Left hindlimb (tissue), 1 donor: ENCODE measurements around the gene BSN.

ENCODE experiments used
- DNase-seq: peaks from one replicate; pipeline ENCODE4 v3.0.0-alpha.2; 2018

BSN gene

DNA sequence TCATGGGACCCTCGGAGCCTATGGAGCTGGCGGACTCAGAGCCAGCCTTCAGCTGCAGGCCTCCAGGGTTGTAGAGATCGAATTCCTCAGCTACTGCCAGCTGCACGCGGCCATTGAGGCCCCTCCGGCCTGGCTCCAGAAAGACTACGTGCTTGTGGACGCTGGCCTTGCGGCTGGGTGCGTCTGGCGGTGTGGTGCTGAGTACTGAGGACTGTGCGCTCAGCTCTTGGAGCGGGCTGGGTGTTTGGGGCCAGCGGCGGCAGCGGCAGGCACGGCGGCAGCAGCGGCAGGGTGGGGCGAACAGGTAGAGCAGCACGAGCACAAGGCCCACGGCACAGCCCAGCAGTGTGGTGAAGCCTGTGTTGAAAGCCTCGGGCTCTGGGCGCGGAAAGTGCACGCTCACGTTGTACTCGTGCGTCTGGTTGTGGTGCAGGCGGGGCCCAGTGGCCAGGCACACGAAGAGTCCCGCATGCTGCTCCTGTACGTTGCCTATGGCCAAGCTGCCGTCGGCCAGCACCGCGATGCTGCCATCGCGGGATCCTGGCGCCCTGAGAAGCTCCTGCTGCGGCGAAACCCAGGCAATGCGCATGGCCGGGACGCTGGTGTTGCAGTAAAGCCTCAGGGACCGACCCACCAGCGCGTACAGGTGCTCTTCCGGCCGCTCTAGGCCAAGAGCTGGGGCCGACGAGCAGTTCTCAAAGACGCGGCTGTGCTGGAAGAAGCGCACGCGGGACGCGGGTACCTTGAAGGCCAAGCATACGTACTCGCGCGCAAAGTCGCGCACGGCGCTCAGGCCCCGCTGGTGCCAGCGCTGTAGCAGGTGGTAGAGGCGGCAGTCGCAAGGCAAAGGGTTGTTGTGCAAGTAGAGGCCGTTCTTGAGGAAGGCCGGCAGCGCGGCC, 163.9 kb downstream of the BSN start:
- peak; percentile 30 for DNase-seq

DNA sequence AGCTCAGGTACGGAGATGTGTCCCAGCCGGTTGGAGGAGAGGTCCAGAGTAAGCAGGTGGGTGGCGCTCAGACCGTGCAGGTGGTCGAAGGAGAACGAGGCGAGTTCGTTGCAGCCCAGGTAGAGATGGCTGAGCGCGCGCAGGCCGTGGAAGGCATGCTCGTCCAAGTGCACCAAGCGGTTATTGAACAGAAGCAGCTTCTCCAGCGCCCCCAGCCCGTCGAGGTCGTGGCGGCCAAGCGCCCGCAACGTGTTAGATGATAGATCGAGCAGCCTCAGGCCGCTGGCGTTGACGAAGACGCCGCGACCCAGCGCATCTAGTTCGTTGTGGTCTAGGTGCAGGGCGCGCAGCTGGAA, 164.6 kb downstream of the BSN start:
- peak; percentile 42 for DNase-seq

DNA sequence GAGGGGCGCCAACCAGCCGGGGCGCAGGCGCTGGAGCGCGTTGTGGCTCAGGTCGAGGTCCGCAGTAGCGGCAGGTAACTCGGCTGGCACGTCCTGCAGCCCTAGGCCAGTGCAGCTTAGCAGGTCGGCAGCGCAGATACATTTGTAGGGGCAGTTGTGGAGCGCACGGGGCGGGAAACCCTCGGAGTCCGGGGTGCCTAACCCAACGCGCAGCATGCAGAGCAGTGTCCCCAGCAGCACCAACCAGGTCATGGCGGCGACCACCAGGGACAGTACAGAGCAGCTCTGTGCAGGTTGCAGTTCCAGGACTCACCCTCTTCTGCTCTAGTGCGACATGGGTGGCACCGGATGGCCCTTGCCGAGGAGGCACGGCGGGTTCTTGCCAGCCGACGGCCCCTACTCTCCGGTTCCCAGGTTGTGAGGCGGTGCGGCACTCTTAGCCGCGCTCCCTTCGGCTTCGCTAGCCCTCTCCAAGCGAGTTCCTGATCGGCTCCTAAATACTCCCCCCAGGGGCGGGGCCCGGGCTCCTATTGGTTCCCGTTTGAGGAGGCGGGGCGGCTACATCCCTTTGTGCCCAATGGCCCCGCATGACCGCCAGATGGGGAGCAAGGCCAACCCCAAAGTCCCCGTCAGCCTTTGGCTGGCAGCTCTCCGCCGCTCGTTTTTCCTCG, 165.1 kb downstream of the BSN start, which contains the start of gene AMIGO3:
Gene AMIGO3, minus strand, starts transcription at position 471 of the 671 bp plus-strand sequence. Its CDS starts 219 bp downstream, at position 252.
- DNase-seq, result peak; percentile 94
